Measurements from ENCODE around the gene ARPP19. TPM values are rescaled to one million over a fixed set of nuclear protein-coding genes. Genes with fewer than 3 reads are reported as not detected.

Gene ARPP19
- total RNA-seq, 1 experiment from 2014 or later = 203 TPM

DNA sequence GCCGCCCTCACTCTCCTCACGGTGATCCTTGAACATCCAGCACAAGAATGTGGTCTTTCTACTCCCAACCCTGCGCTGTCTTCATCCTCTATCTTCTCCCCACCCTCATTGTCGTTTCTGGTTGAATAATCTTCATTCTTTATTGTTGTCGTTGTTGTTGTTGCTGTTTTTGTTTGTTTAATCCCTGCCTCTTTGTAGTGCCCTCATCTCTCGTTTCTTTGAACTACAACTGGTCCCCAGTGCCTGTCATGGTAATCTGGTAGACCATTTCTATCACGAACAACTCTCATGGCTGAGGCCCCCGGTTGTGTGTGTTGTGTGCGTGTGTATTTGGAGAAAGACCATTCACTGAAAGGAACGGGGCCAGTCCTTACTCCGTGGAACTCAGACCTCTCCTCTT, 38.9 kb downstream of the ARPP19 start (continued):
- TF ChIP-seq CREM (CRISPR knock-in tag; IDR thresholded peaks at IDR 0.05) = no peak
- no peak for TF ChIP-seq USF2 (CRISPR knock-in tag; IDR thresholded peaks at IDR 0.05)
- TF ChIP-seq PREB (CRISPR knock-in tag; IDR thresholded peaks at IDR 0.05; ENCODE audit: borderline replicate concordance) = no peak
- no peak for TF ChIP-seq PRRX2 (CRISPR knock-in tag; IDR thresholded peaks at IDR 0.05)
- TF ChIP-seq GTF2I (CRISPR knock-in tag; conservative IDR thresholded peaks at IDR 0.05) = no peak
- TF ChIP-seq TEAD4 (CRISPR knock-in tag; IDR thresholded peaks at IDR 0.05) = no peak
- no peak for TF ChIP-seq RORB (CRISPR knock-in tag; IDR thresholded peaks at IDR 0.05)
- no peak for TF ChIP-seq SOX15 (CRISPR knock-in tag; IDR thresholded peaks at IDR 0.05)
- TF ChIP-seq GABPB1 (CRISPR knock-in tag; IDR thresholded peaks at IDR 0.05) = no peak
- TF ChIP-seq SMAD3 (CRISPR knock-in tag; IDR thresholded peaks at IDR 0.05; ENCODE audit: borderline replicate concordance) = no peak
- no peak for TF ChIP-seq ZNF232 (CRISPR knock-in tag; IDR thresholded peaks at IDR 0.05)

GRCh38 chr15:52529341-52529924, 39.4 kb downstream of the ARPP19 start:
- ChIA-PET CTCF (interaction anchor here (1.3 kb wide), 1 partner anchor 206 kb away, joined by 3 read pairs; no protein-coding TSS in a partner anchor), POLR2A (interaction anchor here (1.0 kb wide), 1 partner anchor 16 kb away, joined by 3 read pairs; no protein-coding TSS in a partner anchor)
- DNase-seq (ENCODE audit: low spot score) (peak; percentile 25), ATAC-seq (peak; percentile 52)
- peak overlapping the region; percentile 32 for H3K27ac Mint-ChIP-seq
- no peak for TF ChIP-seq ZBTB21 (CRISPR knock-in tag; IDR thresholded peaks at IDR 0.05; ENCODE audit: borderline replicate concordance)
- 0 out of 2 replicates have a peak, but pooled peaks have one; percentile 1 for TF ChIP-seq HMGXB4 (CRISPR knock-in tag; IDR thresholded peaks at IDR 0.05)
- TF ChIP-seq FOXP1 (CRISPR knock-in tag; IDR thresholded peaks at IDR 0.05; ENCODE audit: borderline replicate concordance) = peak; percentile 1; the same call in 1 of the 2 replicates
- no peak for TF ChIP-seq USF2 (CRISPR knock-in tag; IDR thresholded peaks at IDR 0.05)
- no peaks in the 10 kb centered on the region for H3K36me3 Mint-ChIP-seq
- H3K4me1 Mint-ChIP-seq = peaks cover 24% of the 10 kb centered on the region
- H3K4me3 Mint-ChIP-seq = peak overlapping the region; percentile 73
- H3K27me3 Mint-ChIP-seq (ENCODE audit: low read depth) = peaks cover 44% of the 10 kb centered on the region
- H3K9me3 Mint-ChIP-seq = no peaks in the 10 kb centered on the region

DNA sequence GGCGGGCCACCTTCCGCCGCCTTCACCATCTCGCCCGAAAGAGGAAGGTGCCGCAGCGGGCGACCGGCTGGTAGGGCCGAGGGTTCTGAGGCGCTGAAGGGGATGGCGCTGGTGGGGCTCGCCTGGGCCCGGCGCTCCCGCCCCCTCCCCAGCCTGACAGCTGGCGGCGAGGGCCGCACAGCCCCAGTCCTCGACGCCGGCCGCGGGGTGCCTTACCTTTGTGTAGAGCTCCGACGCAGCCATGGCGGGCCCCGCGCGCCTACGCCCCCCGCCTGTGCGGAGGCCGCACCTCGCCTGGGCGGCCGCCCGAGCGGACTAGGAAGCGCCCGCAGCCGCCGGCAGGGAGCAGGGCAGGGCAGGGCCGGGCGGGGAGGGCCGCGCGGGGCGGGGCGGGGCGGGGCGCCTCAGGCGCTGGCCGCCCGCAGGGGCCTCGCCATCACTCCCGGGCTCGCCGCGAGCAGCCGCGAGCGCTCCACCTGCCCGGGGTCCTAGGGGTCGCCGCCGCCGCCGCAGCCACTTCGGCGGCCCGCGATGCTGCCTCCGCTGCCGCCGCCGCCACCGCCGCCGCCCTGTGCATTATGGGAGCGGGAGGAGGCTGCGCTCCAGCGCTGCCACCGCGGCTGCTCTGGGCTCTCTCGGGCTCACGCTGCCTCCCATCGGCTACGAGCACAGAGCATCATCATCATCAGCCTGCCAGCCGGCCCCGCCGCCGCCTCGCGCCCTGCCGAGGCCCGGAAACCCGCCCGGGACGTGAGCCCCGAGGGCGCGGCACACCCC, 40.1 kb downstream of the ARPP19 start, which contains the start of gene MYO5A:
TSS of gene MYO5A (minus strand) at position 317 of the 777 bp plus-strand sequence. CDS start at position 243, 74 bp downstream.
- no peaks in the 10 kb centered on the region for H3K9me3 Mint-ChIP-seq
- ChIA-PET CTCF (interaction anchor here (0.5 to 1.3 kb wide), 3 partner anchors 150 to 333 kb away, joined by 3 read pairs; no protein-coding TSS in a partner anchor), POLR2A (interaction anchor here (0.5 to 1.0 kb wide), 4 partner anchors 17 to 386 kb away, joined by 3 read pairs; no protein-coding TSS in a partner anchor)
- ATAC-seq = peak; percentile 80
- H3K4me3 Mint-ChIP-seq = peak within 1 kb of the TSS; percentile 95
- H3K36me3 Mint-ChIP-seq = no peaks in the 10 kb centered on the region
- H3K27me3 Mint-ChIP-seq (ENCODE audit: low read depth) = peaks cover 44% of the 10 kb centered on the region
- peak within 1 kb of the TSS; percentile 32 for H3K27ac Mint-ChIP-seq
- peak; percentile 78 for DNase-seq (ENCODE audit: low spot score)
- H3K4me1 Mint-ChIP-seq = peaks cover 27% of the 10 kb centered on the region
- TF ChIP-seq ESRRA (CRISPR knock-in tag; IDR thresholded peaks at IDR 0.05; ENCODE audit: borderline replicate concordance) (no peak), GTF2I (CRISPR knock-in tag; conservative IDR thresholded peaks at IDR 0.05) (no peak), HMGA2 (CRISPR knock-in tag; IDR thresholded peaks at IDR 0.05) (no peak), JUN (CRISPR knock-in tag; IDR thresholded peaks at IDR 0.05) (no peak), ZNF423 (CRISPR knock-in tag; IDR thresholded peaks at IDR 0.05) (peak; percentile 65), FOXP1 (CRISPR knock-in tag; IDR thresholded peaks at IDR 0.05; ENCODE audit: borderline replicate concordance) (0 out of 2 replicates have a peak, but pooled peaks have one; percentile 38), ZNF416 (CRISPR knock-in tag; IDR thresholded peaks at IDR 0.05) (no peak), MAX (CRISPR knock-in tag; IDR thresholded peaks at IDR 0.05) (peak; percentile 52; the same call in 1 of the 2 replicates), ATF2 (CRISPR knock-in tag; IDR thresholded peaks at IDR 0.05; ENCODE audit: borderline replicate concordance, low read depth) (no peak), FOXP4 (CRISPR knock-in tag; IDR thresholded peaks at IDR 0.05) (0 out of 2 replicates have a peak, but pooled peaks have one; percentile 17), ZNF121 (CRISPR knock-in tag; IDR thresholded peaks at IDR 0.05) (no peak), JAZF1 (CRISPR knock-in tag; IDR thresholded peaks at IDR 0.05) (no peak)

Data from WTC11 (cell line).